Loucy (cell line): ENCODE measurements around the gene OCEL1.

Experiments
- EZH2phosphoT487 ChIP-seq: fragments of 200-600 bp; IDR thresholded peaks from 2 replicates; pipeline ENCODE4 v1.6.1; 2018; ENCODE audit warnings: antibody characterized with exemption, mild to moderate bottlenecking, moderate library complexity, borderline replicate concordance
- TF ChIP-seq, protein P1 (sequence below): fragments of 200-600 bp; sonication (generic); conservative IDR thresholded peaks from 2 replicates; pipeline ENCODE4 v1.5.1; 2014; ENCODE audit warnings: mild to moderate bottlenecking, antibody characterized with exemption, low read length

DNA sequence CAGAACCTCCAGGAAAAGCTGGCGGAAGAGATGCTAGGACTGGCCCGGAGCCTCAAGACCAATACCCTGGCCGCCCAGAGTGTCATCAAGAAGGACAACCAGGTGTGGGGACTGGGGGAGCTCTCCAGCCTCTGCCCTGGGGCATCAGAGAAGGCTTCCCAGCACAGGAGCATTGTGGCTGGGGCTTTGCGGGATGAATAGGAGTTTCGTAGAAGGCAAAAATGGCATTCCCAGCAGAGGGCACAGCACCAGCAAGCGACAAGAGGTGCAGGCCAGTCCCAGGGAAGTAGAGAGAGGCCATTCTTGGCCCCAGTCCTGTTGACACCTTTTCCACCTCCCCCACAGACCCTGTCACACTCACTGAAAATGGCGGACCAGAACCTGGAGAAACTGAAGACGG is 6.7 kb upstream of the OCEL1 start:
- TF ChIP-seq, protein P1, sequence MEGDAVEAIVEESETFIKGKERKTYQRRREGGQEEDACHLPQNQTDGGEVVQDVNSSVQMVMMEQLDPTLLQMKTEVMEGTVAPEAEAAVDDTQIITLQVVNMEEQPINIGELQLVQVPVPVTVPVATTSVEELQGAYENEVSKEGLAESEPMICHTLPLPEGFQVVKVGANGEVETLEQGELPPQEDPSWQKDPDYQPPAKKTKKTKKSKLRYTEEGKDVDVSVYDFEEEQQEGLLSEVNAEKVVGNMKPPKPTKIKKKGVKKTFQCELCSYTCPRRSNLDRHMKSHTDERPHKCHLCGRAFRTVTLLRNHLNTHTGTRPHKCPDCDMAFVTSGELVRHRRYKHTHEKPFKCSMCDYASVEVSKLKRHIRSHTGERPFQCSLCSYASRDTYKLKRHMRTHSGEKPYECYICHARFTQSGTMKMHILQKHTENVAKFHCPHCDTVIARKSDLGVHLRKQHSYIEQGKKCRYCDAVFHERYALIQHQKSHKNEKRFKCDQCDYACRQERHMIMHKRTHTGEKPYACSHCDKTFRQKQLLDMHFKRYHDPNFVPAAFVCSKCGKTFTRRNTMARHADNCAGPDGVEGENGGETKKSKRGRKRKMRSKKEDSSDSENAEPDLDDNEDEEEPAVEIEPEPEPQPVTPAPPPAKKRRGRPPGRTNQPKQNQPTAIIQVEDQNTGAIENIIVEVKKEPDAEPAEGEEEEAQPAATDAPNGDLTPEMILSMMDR, result no peak
- no peak for TF ChIP-seq EZH2phosphoT487
